ENCODE results near the gene GADD45G. TPM values are rescaled to one million over a fixed set of nuclear protein-coding genes. Genes with fewer than 3 reads are reported as not detected.

Gene GADD45G
- total RNA-seq, 2 experiments from 2014 or later, result 0.72 to 1.2 TPM

DNA sequence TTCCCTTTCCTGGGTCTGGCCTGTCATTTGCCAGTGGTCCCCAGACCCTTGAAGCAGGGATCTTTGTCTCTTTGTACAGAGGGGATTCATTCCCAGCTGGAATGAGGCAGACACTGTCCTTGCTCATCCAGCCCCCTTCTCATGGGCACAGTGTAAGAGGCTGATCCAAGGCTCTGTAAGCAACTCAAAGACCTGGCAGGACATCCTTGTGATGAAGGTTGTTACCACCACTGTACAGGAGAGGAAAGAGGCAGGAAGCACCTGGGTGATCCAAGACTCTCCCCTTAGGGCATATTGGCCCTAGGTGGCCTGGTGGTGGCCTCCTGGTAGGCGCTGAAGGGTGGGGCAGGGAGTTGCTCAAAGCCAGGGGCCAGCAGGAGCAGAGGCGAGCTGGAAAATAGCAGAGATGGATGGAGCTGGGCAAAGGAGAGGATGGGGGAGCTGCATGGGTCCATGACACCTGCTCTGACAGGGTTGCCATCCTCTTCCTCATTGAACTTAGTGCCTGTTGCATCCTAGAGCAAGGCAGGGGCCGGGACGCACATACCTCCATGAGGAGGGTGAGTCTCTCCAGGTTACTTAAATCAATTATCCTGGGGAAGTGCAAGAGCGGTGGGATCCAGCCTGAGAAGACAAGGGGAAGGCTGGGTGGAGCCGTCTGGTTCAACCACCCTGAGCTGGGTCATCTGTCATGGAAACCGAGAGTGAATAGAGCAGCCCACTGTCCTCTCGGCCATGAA lies 9.8 kb upstream of the GADD45G start:
- H3K27ac Mint-ChIP-seq, result no peak overlapping the region
- H3K4me3 Mint-ChIP-seq, result no peak overlapping the region
- H3K27me3 Mint-ChIP-seq (ENCODE audit: low read depth), result peaks cover 5% of the 10 kb centered on the region
- no peaks in the 10 kb centered on the region for H3K4me1 Mint-ChIP-seq (ENCODE audit: low read depth)
- CTCF ChIA-PET, result interaction anchor here (0.6 to 3.7 kb wide), 12 partner anchors 7 to 1264 kb away, joined by 3 to 31 read pairs (median 4); no protein-coding TSS in a partner anchor
- H3K36me3 Mint-ChIP-seq (ENCODE audit: low read depth), result no peaks in the 10 kb centered on the region
- intact Hi-C loops (cut with micrococcal nuclease), result no loop called here
- H3K9me3 Mint-ChIP-seq, result no peaks in the 10 kb centered on the region
- DNase-seq, result no peak

DNA sequence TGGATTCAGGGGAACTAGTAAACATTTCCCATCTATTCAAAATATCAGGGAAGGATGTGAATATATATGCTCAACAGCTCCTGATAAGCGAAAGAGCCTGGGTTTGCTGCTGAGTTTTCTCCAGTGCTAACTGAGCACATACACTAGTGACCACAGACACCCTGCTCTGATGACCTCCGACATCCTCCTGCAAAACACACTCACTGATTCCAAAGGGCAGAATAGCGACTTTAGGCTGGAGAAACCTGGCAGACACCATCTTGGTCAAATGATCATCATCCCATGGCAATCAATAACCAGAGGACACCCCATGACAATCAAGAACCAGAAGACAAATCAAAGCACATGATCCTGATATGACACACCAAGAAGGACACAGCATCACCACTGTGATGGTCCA lies 9.2 kb upstream of the GADD45G start:
- Mint-ChIP-seq H3K4me1 (ENCODE audit: low read depth) (no peaks in the 10 kb centered on the region), H3K36me3 (ENCODE audit: low read depth) (no peaks in the 10 kb centered on the region), H3K4me3 (no peak overlapping the region), H3K27me3 (ENCODE audit: low read depth) (peaks cover 5% of the 10 kb centered on the region), H3K27ac (no peak overlapping the region), H3K9me3 (no peaks in the 10 kb centered on the region)
- intact Hi-C loops (cut with micrococcal nuclease), result no loop called here
- DNase-seq, result no peak
- CTCF ChIA-PET, result interaction anchor here (0.6 to 3.0 kb wide), 4 partner anchors 19 to 506 kb away, joined by 3 to 52 read pairs (median 3); no protein-coding TSS in a partner anchor

DNA sequence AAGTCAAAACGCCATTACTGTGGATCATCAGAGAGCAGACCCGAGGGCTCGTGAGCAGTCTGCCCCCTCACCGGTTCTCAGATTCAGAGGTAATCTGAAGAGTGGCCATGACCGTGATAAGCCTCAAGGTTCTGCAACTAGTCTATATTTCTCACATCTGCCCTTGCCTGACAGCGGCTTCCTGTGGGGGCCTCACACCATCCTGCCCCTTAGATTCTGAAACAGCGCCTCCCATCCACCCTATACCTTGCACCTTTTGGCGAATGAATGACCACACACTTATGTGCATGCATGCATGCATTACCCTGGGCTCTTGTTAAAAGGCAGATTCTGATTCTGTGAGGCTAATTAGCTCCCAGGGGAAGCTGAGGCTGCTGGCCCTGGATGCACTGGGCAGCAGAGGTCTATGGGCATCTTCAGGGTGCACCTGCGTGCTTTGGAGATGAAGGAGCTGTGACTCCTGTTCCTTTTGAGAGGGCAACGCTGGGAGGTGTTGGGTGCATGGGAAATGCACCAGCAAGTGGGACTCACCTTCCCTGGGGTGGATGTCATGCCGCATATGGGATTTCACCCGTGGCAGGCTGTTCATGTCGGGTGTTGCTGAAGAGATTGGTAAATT lies 7.8 kb upstream of the GADD45G start:
- intact Hi-C loops (cut with micrococcal nuclease), result no loop called here
- Mint-ChIP-seq H3K27ac (no peak overlapping the region), H3K9me3 (no peaks in the 10 kb centered on the region), H3K36me3 (ENCODE audit: low read depth) (no peaks in the 10 kb centered on the region), H3K27me3 (ENCODE audit: low read depth) (peaks cover 3% of the 10 kb centered on the region), H3K4me3 (no peak overlapping the region), H3K4me1 (ENCODE audit: low read depth) (no peaks in the 10 kb centered on the region)
- no peak for DNase-seq
- CTCF ChIA-PET, result interaction anchor here (0.6 to 3.0 kb wide), 22 partner anchors 8 to 510 kb away, joined by 3 to 52 read pairs (median 5); no protein-coding TSS in a partner anchor

- H3K4me1 Mint-ChIP-seq (ENCODE audit: low read depth), result no peaks in the 10 kb centered on the region
- H3K27ac Mint-ChIP-seq, result no peak overlapping the region
- H3K36me3 Mint-ChIP-seq (ENCODE audit: low read depth), result no peaks in the 10 kb centered on the region
- no peaks in the 10 kb centered on the region for H3K27me3 Mint-ChIP-seq (ENCODE audit: low read depth)
- H3K4me3 Mint-ChIP-seq, result no peak overlapping the region
- intact Hi-C loops (cut with micrococcal nuclease), result loop anchor here (1.0 kb wide), 1 partner anchor 504 kb away; no protein-coding TSS in a partner anchor
- H3K9me3 Mint-ChIP-seq, result no peaks in the 10 kb centered on the region
- DNase-seq, result peak; percentile 74
- CTCF ChIA-PET, result interaction anchor here (0.6 to 3.0 kb wide), 48 partner anchors 9 to 1189 kb away, joined by 3 to 52 read pairs (median 4); no protein-coding TSS in a partner anchor
These were observed 7.0 kb upstream of the GADD45G start for GRCh38 chr9:89597711-89598362.

DNA sequence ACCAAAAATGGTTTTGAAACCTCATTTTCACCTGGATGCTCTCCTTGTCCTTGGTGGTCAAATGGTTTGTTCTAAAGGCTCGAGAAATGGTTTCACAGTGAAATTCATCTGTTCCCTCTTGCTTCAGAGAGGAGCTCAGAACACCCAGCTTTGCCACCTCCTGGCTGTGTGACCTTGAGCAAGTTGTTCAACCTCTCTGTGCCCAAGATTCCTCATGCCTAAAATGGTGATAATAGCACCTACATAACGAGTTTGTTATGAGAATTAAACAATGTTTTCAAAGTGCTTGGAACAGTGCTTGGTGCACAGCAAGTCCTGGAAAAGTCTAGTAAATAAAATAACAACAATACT lies 6.5 kb upstream of the GADD45G start:
- intact Hi-C loops (cut with micrococcal nuclease), result loop anchor here (1.0 kb wide), 1 partner anchor 504 kb away; no protein-coding TSS in a partner anchor
- Mint-ChIP-seq H3K9me3 (no peaks in the 10 kb centered on the region), H3K4me3 (no peak overlapping the region), H3K4me1 (ENCODE audit: low read depth) (peaks cover 4% of the 10 kb centered on the region), H3K27me3 (ENCODE audit: low read depth) (peaks cover 3% of the 10 kb centered on the region), H3K36me3 (ENCODE audit: low read depth) (no peaks in the 10 kb centered on the region), H3K27ac (no peak overlapping the region)
- CTCF ChIA-PET, result interaction anchor here (0.6 to 3.0 kb wide), 44 partner anchors 9 to 1188 kb away, joined by 3 to 52 read pairs (median 4); no protein-coding TSS in a partner anchor
- no peak for DNase-seq

GRCh38 chr9:89598926-89599325 lies 5.9 kb upstream of the GADD45G start:
- Mint-ChIP-seq H3K4me1 (ENCODE audit: low read depth) (peaks cover 9% of the 10 kb centered on the region), H3K27me3 (ENCODE audit: low read depth) (peaks cover 3% of the 10 kb centered on the region), H3K27ac (no peak overlapping the region), H3K4me3 (no peak overlapping the region), H3K9me3 (no peaks in the 10 kb centered on the region), H3K36me3 (ENCODE audit: low read depth) (no peaks in the 10 kb centered on the region)
- no peak for DNase-seq
- CTCF ChIA-PET, result interaction anchor here (0.8 to 7.5 kb wide), 23 partner anchors 9 to 542 kb away, joined by 3 to 110 read pairs (median 5); no protein-coding TSS in a partner anchor
- intact Hi-C loops (cut with micrococcal nuclease), result loop anchor here (1.0 kb wide), 1 partner anchor 503 kb away; no protein-coding TSS in a partner anchor

DNA sequence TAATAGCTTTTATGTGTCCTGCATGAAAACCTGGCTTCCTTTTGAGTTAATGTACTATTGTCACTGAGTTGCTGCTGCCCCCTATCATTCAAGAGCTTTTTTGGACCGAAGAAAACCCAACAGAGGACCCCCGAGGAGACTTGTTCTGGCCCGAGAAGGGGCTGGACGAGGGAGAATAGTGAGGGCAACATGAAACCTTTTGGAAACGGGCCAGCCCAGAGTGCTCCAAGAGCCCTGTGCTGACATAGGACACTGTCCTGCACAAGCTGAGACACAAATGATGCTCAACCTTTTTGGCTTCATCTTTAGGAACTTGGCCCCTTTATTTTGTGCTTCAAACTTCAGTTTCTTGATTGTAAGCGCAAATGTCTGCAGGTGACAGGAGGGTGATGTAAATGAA lies 4.0 kb upstream of the GADD45G start:
- Mint-ChIP-seq H3K4me1 (ENCODE audit: low read depth) (peaks cover 17% of the 10 kb centered on the region), H3K4me3 (no peak overlapping the region), H3K36me3 (ENCODE audit: low read depth) (no peaks in the 10 kb centered on the region), H3K27ac (no peak overlapping the region), H3K27me3 (ENCODE audit: low read depth) (peaks cover 3% of the 10 kb centered on the region), H3K9me3 (no peaks in the 10 kb centered on the region)
- intact Hi-C loops (cut with micrococcal nuclease), result loop anchor here (5.0 to 10.0 kb wide), 6 partner anchors 139 to 1274 kb away; no protein-coding TSS in a partner anchor
- DNase-seq, result no peak
- CTCF ChIA-PET, result interaction anchor here (0.7 to 7.5 kb wide), 19 partner anchors 8 to 505 kb away, joined by 3 to 110 read pairs (median 3); no protein-coding TSS in a partner anchor

DNA sequence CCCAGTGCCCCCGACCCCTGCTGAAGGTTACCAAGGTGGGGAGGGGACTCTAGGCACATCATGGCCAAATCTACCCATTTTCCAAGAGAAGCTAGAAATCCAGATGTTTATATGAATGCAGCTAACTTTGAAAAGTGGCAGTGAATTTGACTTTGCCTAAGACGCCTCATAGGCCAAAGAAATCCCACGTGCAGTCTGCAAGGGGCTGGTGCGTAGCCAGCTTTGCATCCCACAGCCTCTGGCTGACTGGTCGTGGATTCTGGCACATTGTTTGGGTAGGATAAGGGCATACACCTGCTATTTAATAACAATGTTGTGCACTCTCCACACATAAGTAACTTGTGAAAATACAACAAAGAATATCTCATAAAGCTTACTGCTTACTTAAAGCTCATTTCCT lies 3.5 kb upstream of the GADD45G start:
- Mint-ChIP-seq H3K4me1 (ENCODE audit: low read depth) (peaks cover 22% of the 10 kb centered on the region), H3K4me3 (no peak overlapping the region), H3K27me3 (ENCODE audit: low read depth) (peaks cover 3% of the 10 kb centered on the region), H3K36me3 (ENCODE audit: low read depth) (no peaks in the 10 kb centered on the region), H3K9me3 (no peaks in the 10 kb centered on the region), H3K27ac (no peak overlapping the region)
- CTCF ChIA-PET, result interaction anchor here (0.7 to 7.5 kb wide), 21 partner anchors 8 to 504 kb away, joined by 3 to 110 read pairs (median 3); no protein-coding TSS in a partner anchor
- intact Hi-C loops (cut with micrococcal nuclease), result loop anchor here (5.0 to 10.0 kb wide), 6 partner anchors 139 to 1273 kb away; no protein-coding TSS in a partner anchor
- no peak for DNase-seq

DNA sequence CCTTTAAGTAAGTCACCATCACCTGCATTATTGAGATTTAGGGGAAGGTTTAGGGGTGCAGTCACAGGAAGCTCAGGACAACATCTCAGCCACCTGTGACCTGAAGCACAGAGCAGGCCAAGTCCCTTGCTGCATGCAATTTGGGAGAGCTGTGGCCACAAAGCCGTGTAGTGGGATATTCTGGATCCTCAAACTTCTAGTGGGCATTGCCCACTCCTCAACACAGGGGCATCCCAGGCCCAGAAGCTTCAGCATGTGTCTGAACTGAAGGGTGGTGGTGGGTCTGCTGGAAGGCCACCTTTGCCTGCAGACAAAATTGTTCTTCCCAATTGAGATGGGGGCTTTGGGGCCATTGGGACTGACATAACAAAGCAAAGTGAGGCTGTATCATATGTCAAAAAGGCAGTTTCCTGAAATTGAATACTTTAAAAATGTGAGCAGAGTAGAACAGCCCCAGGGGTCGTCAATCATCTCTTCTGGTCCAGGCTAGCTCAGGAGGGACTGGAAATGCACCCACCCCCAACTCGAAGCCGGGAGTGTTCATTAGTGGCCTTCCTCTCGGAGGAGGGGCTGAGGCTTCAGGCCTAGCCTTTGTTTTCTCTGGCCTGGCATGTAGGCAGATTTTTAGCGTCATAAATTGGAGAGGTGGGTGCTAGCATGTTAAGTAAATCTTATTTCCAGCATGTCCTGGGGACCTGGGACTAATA lies 2.8 kb upstream of the GADD45G start:
- no peak for DNase-seq
- Mint-ChIP-seq H3K27ac (no peak overlapping the region), H3K9me3 (no peaks in the 10 kb centered on the region), H3K36me3 (ENCODE audit: low read depth) (no peaks in the 10 kb centered on the region), H3K27me3 (ENCODE audit: low read depth) (peaks cover 3% of the 10 kb centered on the region), H3K4me3 (no peak overlapping the region), H3K4me1 (ENCODE audit: low read depth) (peaks cover 29% of the 10 kb centered on the region)
- intact Hi-C loops (cut with micrococcal nuclease), result loop anchor here (2.0 to 10.0 kb wide), 7 partner anchors 25 to 1273 kb away; no protein-coding TSS in a partner anchor
- CTCF ChIA-PET, result interaction anchor here (0.6 to 7.5 kb wide), 28 partner anchors 9 to 1149 kb away, joined by 3 to 110 read pairs (median 4); no protein-coding TSS in a partner anchor

DNA sequence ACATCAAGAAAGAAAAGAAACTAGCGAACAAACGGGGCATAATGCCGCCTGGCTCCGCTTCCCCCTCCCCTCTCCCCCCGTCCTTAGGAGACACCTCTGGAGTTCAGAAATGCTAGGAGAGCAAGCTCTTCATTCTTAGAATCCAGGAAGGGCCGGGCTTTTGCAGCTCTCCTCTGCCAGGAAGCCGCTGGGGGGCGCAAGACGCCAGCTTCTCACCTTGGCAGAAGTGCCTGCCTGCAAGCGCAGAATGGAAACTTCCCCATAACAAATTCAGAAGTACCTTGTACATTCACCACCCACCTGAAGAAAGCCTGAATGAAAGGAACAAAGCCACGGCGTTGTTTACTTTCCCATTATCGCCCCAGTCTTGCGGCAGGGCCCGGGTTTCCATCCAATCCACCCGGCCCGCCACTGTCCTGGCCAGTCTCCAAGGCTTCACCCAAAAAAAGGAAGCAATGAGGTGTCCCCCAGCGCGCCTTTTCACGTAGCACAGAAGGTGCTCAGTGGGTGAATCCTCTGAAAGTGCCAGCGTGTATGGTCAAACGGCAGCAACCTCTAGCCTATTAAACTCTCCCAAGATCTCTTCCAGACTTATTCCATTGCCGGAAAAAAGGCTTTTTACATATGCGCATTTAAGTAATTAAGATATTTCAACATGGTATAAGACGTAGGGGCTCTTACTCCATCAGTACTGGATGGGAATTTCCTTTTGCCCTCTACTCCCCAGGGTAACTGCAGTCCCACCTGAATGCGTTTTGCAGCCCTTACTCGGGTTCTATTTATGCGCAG lies 1.6 kb upstream of the GADD45G start:
- Mint-ChIP-seq H3K36me3 (ENCODE audit: low read depth) (no peaks in the 10 kb centered on the region), H3K27ac (peak overlapping the region; percentile 50), H3K4me3 (peak overlapping the region; percentile 84), H3K27me3 (ENCODE audit: low read depth) (peaks cover 3% of the 10 kb centered on the region), H3K4me1 (ENCODE audit: low read depth) (peaks cover 34% of the 10 kb centered on the region), H3K9me3 (no peaks in the 10 kb centered on the region)
- intact Hi-C loops (cut with micrococcal nuclease), result loop anchor here (1.0 to 10.0 kb wide), 11 partner anchors 26 to 1272 kb away; no protein-coding TSS in a partner anchor
- peak; percentile 95 for DNase-seq
- CTCF ChIA-PET, result interaction anchor here (0.5 to 7.5 kb wide), 52 partner anchors 8 to 1936 kb away, joined by 3 to 110 read pairs (median 4); no protein-coding TSS in a partner anchor
